Measurements from ENCODE around the gene PHACTR1.
"Not testable (repeated sequence)": the region's sequence is repeated elsewhere in the genome, so short reads cannot be mapped to it uniquely, and the experiment has no call there.

The PHACTR1 gene

DNA sequence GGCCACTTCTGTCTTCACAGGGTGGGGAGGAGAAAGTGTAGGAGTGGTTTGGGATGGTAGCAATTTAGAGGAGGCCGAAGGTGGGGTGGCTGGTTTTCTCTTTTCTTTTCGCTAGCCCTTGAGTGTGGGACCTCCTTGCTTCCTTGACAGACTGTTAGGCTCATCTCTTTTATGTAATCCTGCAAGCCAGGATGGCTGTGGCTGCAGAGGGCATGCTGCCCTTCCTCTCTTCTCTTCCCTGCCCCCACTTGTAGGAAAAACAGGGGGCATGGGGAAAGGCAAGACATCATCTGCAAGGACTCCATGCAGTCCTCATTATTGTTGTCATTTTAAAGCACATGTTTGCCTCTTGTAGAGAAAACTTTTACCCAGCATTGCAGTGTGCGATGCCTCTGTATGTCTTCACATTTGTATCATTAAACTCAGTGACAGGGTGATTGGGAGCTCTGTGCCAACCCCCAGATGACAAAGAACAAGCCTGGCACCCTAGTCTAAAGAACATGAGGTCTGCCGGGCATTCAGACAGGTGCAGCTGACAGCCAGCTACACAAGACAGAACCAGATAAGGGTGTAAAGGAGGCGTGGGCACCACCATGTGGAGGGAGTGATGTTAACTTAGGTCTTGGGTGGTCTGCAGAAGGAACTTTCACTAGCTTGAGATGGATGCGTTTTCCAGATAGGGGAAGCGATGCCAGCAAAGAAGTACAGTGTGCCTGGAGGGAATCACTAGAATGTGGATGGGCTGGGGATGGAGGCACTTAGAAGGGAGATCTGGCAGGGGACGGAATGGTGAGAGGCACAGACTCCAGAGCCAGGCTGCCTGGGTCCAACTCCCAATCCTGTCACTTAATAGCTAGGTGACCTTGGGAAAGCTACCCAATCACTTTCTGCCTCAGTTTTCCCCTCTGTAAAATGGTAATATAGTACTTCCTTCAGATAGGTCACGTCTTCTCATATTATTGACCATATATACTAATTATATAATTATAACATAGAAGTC lies 404.2 kb downstream of the PHACTR1 start:
- no peak for FAIRE-seq

DNA sequence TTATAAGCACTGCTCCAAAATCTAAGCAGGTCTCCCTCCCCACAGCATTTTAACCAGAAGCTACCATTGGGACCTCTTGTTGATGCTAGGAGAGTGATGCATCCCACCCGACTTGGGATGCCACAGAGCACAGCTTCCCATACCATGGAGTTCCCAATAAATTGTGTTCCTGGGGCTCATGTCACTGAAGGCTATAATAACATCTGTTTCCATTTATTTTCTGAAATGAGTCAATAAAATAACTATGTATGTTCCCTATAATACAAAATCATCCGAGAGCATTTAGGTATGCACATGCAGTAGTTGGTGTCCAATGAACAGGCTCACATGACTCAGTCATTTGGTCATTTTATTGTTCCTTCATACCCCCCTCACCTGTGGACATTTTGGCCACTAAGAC lies 407.6 kb downstream of the PHACTR1 start:
- FAIRE-seq = no peak

DNA sequence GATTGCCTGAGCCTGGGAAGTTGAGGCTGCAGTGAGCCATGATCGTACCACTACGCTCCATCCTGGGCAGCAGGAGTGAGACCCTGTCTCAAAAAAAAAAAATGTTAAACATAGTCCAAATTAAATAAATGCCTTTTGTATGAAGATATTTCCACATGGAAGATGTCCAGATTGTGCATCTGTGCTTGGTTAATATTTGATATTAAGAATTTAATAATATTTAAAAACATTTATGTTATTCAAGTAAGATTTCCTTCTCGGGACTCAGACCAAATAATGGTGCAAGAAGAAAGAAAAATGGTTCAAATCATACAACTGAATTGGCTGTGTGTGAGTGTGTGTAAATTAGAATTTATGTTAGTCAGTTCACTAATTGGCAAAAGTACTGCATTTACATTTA lies 409.3 kb downstream of the PHACTR1 start:
- FAIRE-seq = no peak

DNA sequence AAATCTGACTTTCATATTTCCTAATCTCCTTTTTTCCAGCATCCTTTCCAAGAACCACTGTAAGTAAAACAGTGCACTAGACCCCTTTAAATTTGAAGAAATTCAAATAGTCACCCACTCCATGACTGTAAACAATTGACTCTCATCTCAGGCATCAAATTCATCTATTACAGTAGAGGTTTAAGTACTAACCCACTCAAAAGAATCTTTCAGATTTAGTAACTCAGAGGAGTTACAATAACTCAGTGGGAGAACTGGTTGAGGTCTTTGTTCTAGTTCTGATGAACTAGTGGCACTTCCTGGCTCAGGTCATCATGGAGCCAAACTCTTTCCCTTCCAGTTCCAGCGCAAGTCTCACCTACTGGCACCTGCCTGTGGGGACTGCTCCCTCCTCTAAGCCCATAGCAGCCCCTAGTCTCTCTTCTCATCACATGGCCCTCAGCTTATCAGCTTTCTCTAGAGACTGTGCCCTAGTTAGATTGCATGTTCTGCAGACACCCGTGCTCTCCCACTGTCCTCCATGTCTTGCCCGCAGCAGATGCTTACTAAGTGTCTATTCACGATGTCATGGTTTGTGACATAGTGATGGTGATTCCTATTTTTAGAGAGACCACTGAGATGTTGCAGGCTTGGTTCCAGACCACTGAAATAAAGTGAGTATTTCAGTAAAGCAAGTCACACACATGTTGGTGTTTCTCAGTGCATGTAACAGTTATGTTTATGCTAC lies 415.5 kb downstream of the PHACTR1 start:
- no peak for FAIRE-seq

DNA sequence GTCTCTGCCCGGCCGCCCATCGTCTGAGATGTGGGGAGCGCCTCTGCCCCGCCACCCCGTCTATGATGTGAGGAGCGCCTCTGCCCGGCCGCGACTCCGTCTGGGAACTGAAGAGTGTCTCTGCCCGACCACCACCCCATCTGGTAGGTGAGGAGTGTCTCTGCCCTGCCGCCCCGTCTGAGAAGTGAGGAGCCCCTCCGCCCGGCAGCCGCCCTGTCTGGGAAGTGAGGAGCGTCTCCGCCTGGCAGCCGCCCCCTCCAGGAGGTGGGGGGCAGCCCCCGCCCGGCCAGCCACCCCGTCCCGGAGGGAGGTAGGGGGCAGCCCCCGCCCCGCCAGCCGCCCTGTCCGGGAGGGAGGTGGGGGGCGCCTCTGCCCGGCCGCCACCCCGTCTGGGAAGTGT lies 417.3 kb downstream of the PHACTR1 start:
- FAIRE-seq = not testable (repeated sequence)

DNA sequence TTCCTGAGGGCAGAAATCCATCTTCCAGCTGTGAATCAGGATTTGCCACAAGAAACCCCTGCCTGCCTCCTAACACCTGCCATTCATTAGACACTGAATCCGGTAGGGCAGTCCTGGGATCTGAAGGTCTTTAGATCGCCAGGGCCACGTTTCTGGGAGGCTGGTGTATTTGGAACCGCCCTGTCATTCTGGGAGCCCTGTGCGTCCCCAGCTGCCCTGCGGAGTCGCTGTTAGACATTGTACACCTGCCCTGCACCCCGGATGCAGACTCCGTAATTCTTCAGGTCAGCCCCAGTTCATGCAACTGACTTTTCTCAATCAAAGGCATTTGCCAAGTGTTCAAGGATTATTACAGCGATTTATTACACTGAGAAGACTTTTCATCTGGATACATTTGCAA lies 418.6 kb downstream of the PHACTR1 start:
- no peak for FAIRE-seq

DNA sequence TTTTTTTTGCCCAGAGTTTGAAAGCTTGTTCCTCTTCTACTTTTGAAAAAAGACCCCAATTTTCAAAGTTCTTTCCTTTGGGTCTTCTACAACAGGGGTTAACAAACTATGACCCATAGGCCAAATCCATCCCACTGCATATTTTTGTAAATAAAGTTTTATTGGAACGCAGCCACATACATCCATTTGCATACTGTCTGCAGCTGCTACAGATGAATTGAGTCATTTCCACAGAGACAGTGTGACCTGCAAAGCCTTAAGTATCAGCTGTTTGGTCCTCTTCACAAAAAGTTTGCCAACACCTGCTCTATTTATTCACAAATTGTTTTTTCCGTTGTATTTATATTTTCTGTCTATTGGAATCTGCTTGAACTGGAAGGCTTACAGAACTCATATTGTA lies 422.6 kb downstream of the PHACTR1 start:
- FAIRE-seq = no peak

DNA sequence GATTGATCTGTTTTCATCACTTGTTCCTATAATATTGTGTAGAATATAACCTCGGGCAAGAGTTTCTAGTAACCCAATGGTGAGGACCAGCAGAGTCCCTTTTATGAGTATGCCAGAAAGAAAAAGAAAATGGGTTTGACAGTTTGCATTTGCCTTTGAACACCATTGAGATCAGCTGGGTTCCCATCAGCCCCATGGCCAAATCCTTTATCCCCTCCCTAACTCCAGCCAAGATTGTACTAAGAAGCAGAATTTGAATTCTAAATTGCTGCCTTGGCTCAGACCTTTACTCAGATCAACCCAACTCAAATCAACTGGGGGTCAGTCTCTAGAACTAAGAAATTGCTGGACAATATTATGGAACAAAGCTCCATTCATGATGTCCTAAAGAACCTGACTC lies 424.4 kb downstream of the PHACTR1 start:
- FAIRE-seq = no peak

DNA sequence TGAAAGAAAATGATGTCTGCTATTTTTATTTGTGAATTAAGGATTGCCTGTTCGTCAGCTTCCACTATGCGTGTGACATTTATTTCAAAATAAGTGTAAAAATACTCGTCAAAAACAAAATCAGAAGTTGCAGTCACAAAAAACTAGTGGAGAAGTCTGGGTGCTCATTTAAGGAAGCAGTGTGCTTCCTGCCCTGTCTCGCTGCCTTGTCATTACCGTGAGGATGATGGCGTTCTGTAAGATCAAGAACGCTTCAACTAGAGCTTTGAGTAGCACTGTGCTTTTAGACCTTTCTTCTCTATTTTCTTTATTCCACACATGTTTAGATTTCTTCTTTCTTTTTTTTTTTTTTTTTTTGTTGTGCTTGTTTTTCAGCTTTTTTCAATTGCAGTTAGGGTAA lies 424.8 kb downstream of the PHACTR1 start:
- FAIRE-seq = no peak

DNA sequence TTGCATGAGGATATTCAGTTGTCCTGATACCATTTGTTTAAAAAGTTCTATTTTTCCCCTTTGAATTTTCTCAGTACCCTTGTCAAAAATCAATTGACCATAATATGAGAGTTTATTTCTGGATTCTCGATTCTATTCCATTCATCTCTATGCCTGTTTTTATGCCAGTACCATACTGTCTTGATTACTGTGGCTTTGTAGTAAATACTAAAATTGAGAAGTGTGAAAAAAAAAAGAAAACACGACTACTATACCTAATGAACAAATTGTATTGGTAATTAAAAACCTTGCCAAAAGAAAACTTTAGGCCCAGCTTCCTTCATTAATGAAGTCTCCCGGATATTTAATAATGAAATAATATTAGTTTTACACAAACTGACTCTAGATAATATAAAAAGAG lies 426.0 kb downstream of the PHACTR1 start:
- FAIRE-seq = no peak

DNA sequence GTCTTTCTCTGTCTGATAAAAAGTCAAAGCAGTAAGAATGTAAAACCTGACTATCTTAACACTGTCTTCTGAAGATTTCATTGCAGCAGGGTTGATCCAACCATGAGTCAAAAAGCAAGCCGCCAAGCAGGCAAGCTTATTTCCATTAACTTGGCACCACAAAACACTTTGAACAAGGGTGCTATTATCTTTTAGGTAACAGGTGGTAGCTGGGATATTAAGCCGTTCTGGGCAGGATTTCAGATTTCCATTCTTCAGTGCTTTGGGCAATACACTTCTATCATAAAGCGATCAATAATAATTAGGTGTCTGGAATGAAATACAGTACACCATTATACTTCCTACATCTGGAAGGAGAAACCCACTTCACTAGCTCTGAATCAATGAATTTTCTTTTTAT lies 429.9 kb downstream of the PHACTR1 start:
- FAIRE-seq = no peak

DNA sequence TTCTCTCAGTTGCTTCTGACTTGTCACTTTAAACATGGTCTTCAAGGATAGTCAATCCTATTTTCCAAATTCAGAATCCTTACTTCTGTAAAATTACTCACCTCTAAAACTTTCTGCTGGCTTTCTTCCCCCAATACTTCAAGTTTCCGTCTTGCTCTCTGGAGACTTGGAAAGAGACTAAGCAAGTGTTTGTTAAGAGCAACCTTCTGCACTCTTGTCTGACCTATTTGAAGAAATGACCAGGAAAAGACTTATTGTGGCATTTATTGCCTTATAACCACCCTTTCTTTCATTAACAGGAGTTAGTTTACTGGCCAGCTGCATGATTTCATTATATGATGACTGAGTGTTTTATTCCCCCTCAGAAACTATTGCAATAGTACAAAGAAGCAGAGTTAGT lies 430.8 kb downstream of the PHACTR1 start:
- no peak for FAIRE-seq

DNA sequence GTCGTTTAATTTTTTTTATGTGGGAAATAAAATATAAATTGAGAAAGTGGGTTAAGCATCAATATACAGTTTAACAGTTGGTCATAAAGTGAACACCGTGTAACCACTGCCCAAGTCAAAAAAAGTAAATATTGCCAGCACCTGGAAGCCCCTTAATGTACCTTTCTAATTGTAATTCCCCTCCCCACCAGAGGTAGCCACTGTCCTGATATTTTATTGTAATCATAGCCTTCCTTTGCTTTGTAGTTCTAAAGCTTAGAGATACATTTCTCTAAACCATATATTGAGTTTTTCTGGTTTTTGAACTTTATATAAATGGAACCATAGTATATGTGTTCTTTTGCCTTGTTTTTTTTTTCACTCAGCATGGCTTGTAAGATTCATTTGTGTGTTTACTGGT lies 431.2 kb downstream of the PHACTR1 start:
- no peak for FAIRE-seq

DNA sequence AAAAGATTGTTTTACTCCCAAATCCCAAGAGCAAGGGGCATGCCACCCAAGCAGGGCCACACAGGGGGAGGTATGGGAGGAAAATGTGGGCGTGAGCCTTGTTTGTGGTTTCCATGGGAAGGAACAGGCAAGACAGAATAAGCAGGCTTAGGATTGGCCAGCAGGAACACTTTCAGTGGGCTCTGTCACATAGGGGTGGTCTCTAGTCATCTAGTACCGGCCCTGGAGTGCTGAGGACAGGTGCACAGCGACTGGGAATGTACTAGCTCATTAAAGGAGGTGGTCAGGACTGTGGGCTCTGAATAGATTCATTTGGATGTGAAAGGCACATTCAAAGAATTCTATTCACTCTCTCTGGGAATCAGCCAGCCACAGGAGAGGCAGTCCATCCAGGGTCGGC lies 436.2 kb downstream of the PHACTR1 start:
- no peak for FAIRE-seq

DNA sequence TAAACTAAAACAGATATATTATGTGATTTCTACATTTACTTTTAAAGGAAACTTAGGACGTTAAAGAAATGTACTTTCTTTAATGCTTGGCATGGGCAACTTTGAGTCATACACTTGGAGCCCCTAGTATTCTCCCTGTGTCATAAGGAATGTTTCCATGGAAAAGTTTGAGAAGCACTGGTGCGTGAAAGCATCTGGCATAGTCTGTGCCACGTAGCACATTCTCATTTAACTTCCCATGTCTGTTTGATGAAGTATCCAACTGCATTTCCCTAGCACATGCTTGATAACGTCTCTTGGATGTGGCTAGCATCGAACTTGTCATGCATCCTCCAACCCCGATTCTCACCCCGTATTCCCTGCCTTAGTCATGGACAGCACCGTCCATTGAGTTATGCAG lies 439.8 kb downstream of the PHACTR1 start:
- FAIRE-seq = no peak

DNA sequence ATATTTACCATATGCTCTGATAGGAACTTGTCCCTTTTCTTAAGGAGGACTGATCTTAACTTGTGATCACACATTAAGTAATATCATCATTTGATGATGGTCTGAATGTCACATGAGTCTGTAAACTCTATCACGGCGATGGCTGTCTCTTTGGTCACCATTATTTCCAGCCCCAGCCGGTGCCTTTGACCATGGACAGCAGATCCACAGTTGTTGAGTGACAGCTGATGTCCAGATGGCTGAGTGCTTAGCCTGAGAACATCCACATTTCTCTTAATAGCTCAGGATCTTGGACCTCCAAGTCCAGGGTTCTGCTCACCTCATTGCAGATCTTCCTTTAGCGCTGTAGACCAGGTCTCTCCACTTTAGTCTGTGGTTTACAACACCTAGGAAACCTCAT lies 440.7 kb downstream of the PHACTR1 start:
- FAIRE-seq = no peak

DNA sequence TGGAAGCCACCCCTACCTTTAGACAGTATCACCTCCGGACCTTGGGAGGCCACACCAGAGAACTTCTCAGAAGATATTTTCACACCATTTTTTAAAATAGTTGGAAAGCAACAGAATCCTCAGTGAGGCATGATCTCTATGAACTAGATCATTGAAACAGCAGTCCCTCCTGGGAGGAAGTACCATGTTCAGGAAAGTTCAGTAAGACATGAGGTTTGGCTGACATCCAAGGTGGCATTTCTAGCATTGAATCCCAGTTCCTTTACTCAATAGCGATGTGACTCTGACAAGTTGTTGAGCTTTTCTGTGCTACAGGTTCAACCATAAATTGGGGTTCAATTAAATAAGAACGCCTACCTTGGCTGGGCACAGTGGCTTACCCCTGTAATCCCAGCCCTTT lies 442.7 kb downstream of the PHACTR1 start:
- no peak for FAIRE-seq

DNA sequence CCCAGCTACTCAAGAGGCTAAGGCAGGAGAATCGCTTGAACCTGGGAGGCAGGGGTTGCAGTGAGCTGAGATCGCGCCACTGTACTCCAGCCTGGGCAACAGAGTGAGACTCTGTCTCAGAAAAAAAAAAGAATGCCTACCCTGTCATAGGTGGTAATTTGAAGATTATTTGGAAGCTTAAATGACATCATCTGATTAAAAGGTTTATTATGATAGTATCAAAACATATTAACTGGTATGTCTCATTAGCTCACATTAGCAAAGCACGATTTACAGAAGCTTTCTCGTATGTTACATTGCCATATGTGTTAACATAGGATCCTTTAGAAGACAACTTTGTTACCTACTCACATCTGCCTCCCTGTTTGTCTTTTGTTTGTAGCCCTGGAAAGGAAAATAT lies 443.3 kb downstream of the PHACTR1 start:
- not testable (repeated sequence) for FAIRE-seq

DNA sequence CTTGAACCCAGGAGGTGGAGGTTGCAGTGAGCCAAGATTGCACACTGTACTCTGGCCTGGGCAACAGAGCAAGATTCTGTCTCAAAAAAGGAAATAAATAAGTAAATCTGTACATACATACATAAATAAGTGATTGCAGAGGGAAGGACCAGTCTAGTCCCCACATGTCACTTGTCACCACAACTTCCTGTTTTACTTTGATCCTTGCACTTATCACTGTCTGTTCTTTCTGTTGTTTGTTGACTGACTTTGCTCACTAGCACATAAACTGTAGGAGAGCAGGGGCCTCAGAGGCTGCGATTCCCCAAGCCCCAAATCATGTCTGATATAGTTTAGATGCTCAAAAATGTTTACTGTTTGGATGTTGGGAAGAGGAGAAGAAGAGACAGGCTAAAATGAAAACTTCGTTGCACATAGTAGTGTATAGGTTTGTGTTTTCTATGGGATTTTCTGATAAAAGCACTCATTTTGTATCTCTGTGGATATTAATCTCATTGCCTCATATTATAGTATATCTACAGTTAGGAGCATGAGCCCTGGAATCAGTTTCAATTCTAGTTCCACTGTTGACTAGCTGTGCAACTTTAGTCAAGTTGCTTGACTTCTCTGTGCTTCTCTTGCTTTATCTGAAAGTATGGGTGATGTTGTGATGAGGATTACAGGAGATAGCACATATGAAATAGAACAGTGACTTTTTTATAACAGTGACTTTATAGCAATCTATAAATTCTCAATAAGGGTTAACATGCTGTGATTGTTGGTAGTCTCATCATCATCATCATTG lies 446.8 kb downstream of the PHACTR1 start:
- FAIRE-seq = no peak

DNA sequence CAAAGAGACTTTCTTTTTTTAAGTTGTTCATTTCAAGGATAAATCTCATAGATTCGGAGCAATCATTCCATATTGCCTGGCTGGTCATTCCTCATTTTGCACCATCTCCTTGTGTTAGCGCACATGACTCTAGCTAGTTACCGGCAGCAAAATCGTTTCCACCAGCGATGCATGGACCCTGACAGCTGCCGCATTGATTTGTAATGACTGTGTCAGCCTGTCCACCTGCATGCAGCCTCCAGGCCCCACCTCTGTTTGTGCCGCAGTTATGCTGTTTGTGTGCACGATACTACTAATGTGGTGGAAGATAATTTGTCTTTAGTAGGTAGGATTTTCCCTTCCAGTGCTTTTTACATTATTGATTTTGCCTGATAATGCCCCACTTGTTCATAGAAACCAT lies 447.7 kb downstream of the PHACTR1 start:
- FAIRE-seq = no peak

DNA sequence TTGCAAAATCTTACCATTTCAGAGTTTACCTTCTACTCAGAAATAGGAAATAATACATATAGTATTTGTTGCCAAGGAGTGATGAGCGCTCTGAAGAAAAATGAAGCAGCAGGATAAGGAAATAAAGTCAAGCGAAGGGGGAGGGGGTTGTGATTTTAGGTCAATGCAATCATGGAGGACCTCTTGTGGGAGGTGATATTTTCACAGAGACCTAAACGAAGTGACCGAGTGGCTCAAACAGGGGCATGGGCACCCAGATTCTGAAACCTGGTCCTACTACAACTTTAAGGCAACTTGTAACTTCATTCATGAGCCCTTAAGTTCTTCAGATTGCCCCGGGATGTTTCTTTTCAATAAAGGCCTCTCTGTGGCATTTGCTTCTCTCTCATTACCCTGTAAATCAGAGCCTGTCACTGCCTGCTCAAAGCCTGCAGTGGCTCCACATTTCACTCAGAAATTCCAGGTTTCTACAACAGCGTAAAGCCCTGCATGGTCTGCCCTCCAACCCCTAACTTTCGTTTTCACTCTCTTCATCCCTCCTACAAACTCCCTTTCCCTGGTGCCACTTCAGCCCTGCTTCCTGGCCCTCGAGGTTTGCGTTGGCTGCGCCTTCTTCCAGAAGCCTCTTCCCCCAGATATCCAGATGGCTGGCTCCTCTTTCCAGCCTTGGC lies 449.1 kb downstream of the PHACTR1 start:
- FAIRE-seq = no peak

DNA sequence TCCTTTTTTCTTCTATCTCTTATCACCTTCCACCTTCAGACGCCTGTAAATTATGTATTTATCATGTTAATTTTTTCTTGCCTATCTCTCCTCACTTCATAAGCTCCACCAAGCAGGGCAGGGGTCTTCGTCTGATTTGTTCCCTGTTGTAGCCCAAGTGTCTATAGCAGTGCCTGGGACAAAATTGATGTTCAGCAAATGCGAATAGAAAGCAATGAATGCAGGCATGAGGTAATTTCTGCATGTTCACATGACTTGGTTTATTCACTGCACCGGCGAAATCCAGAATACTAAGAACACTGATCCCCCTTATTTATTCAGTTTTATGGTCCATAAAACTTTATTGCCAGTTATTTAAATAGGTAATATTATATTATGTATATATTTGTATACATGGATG lies 449.7 kb downstream of the PHACTR1 start:
- FAIRE-seq = no peak

DNA sequence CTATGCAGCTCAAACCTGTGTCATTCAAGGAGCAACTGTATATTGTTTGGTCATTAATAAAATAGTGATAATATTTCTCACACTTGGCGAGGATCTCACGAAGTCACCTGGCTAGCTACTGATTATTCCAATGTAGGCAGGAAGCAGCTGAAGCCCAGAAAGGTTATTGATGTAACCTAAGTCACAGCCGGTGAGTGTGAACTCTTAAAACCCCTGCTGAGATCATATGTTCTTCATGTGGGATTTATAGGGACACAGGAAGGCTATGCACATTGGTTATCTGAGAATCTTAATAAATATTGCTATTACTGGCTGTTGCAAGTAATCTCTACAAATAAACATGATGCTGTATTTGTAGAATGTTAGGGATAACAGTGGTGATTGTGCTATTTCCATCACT lies 450.3 kb downstream of the PHACTR1 start:
- FAIRE-seq = no peak

All from islet of Langerhans (tissue), 1 donor.